H1 (cell line): ENCODE measurements around the gene TSPAN1. TPM values are rescaled to one million over a fixed set of nuclear protein-coding genes. Genes with fewer than 3 reads are reported as not detected.

ENCODE experiments used
- CTCF ChIA-PET: fragments of 300-600 bp; sonication (Branson Sonifier 250); formaldehyde crosslinking; loops from one replicate; lab custom pipeline; 2021; ENCODE audit not compliant: partially characterized antibody; lab: Charles Lee
- POLR2A ChIA-PET: fragments of 300-600 bp; sonication (Branson Sonifier 250); formaldehyde crosslinking; loops from one replicate; lab custom pipeline; 2021; ENCODE audit warnings: inconsistent platforms; ENCODE audit not compliant: partially characterized antibody; lab: Charles Lee
- DNase-seq, 2 experiments: peaks; one replicate each; pipeline versions ENCODE4 v3.0.0 to v3.0.0-alpha.2; 2010 to 2022; ENCODE audit warnings: low spot score in 2 of 2, low read depth in 1 of 2, mixed read lengths in 1 of 2
- FAIRE-seq: peaks from 2 replicates; lab custom pipeline; 2011; peaks lifted over from hg19 to GRCh38; lab: Jason Lieb, UNC
- H2AFZ ChIP-seq: 2 replicates; pipeline ENCODE4 v1.8.1; 2012; ENCODE audit warnings: low read length, inconsistent platforms
- H2AK5ac ChIP-seq: 2 replicates; pipeline ENCODE4 v1.6.1; 2013; ENCODE audit warnings: low read depth, low read length
- H2BK120ac ChIP-seq: replicated peaks from 2 replicates; pipeline ENCODE3; 2013; ENCODE audit warnings: low read depth, low read length, inconsistent platforms
- H2BK12ac ChIP-seq: 2 replicates; pipeline ENCODE4 v1.6.1; 2013; ENCODE audit warnings: low read depth, low read length
- H2BK15ac ChIP-seq: 2 replicates; pipeline ENCODE4 v1.6.1; 2013; ENCODE audit warnings: low read length
- H2BK20ac ChIP-seq: 2 replicates; pipeline ENCODE4 v1.6.1; 2013; ENCODE audit warnings: low read length
- H2BK5ac ChIP-seq: 2 replicates; pipeline ENCODE4 v1.6.1; 2013; ENCODE audit warnings: low read depth, low read length
- H3K14ac ChIP-seq: 2 replicates; pipeline ENCODE4 v1.6.1; 2013; ENCODE audit warnings: inconsistent platforms; ENCODE audit not compliant: insufficient read length
- H3K18ac ChIP-seq: 2 replicates; pipeline ENCODE4 v1.6.1; 2013; ENCODE audit warnings: low read length; ENCODE audit errors: extremely low read depth
- H3K23ac ChIP-seq: 2 replicates; pipeline ENCODE4 v1.6.1; 2013; ENCODE audit warnings: inconsistent platforms; ENCODE audit not compliant: insufficient read length
- H3K23me2 ChIP-seq: 2 replicates; pipeline ENCODE4 v1.6.1; 2013; ENCODE audit warnings: low read depth, low read length
- H3K27ac ChIP-seq: 2 replicates; pipeline ENCODE4 v1.6.1; 2011; ENCODE audit warnings: low read depth, low read length, inconsistent platforms
- H3K27me3 ChIP-seq, 4 experiments: replicated peaks in 1 of 4; 1 replicate in 1 of 4; 2 replicates in 3 of 4; pipeline versions ENCODE4 v1.6.1 to v1.8.1; 2011 to 2013; ENCODE audit warnings: low read length in 3 of 4, mild to moderate bottlenecking in 3 of 4, inconsistent platforms in 2 of 4, mixed read lengths in 2 of 4, moderate library complexity in 1 of 4; ENCODE audit not compliant: control insufficient read depth in 3 of 4, insufficient read depth in 3 of 4; ENCODE audit errors: extremely low read depth in 1 of 4
- H3K36me3 ChIP-seq, 4 experiments: 2 replicates each; pipeline versions ENCODE4 v1.6.1 to v1.8.1; 2011 to 2013; ENCODE audit warnings: mild to moderate bottlenecking in 4 of 4, low read length in 3 of 4, moderate library complexity in 2 of 4, control low read depth in 1 of 4, inconsistent platforms in 1 of 4; ENCODE audit not compliant: insufficient read depth in 4 of 4, control insufficient read depth in 2 of 4
- H3K4ac ChIP-seq: replicated peaks from 2 replicates; pipeline ENCODE3; 2013; ENCODE audit warnings: low read length, low read depth, mixed read lengths, inconsistent platforms; ENCODE audit not compliant: insufficient read length
- H3K4me1 ChIP-seq, 4 experiments: replicated peaks in 1 of 4; 1 replicate in 1 of 4; 2 replicates in 3 of 4; pipeline versions ENCODE4 v1.6.1 to v1.8.1; 2011 to 2013; ENCODE audit warnings: low read length in 3 of 4, inconsistent platforms in 2 of 4, mixed read lengths in 1 of 4; ENCODE audit not compliant: insufficient read depth in 4 of 4, control insufficient read depth in 3 of 4
- H3K4me2 ChIP-seq, 2 experiments: 2 replicates each; pipeline versions ENCODE4 v1.6.1 to v1.8.1; 2011 to 2013; ENCODE audit warnings: low read depth in 2 of 2, low read length in 2 of 2, control low read depth in 1 of 2, inconsistent platforms in 1 of 2, mild to moderate bottlenecking in 1 of 2; ENCODE audit not compliant: insufficient read depth in 1 of 2
- H3K4me3 ChIP-seq, 4 experiments: fragments of 200-600, 300-600 bp in 1 of 4; sonication (generic), shearing (Covaris generic), sonication (Bioruptor Twin) in 1 of 4; 2 replicates each; pipeline versions ENCODE4 v1.5.1 to v1.8.1; 2011 to 2016; ENCODE audit warnings: low read length in 4 of 4, low read depth in 3 of 4, control low read depth in 2 of 4, inconsistent platforms in 2 of 4, mild to moderate bottlenecking in 2 of 4, mixed read lengths in 1 of 4, moderate library complexity in 1 of 4; ENCODE audit not compliant: insufficient read depth in 2 of 4; ENCODE audit errors: extremely low read depth in 1 of 4
- H3K56ac ChIP-seq: replicated peaks from 2 replicates; pipeline ENCODE3; 2013; ENCODE audit warnings: low read depth, mild to moderate bottlenecking, mixed read lengths, low read length, inconsistent platforms; ENCODE audit not compliant: insufficient read length
- H3K79me1 ChIP-seq: 2 replicates; pipeline ENCODE4 v1.6.1; 2013; ENCODE audit warnings: low read depth, low read length, control low read depth
- H3K79me2 ChIP-seq, 2 experiments: 2 replicates each; pipeline versions ENCODE4 v1.6.1 to v1.8.1; 2012 to 2013; ENCODE audit warnings: low read length in 2 of 2, mild to moderate bottlenecking in 2 of 2, inconsistent platforms in 1 of 2; ENCODE audit not compliant: insufficient read depth in 2 of 2, control insufficient read depth in 1 of 2
- H3K9ac ChIP-seq, 4 experiments: replicated peaks in 1 of 4; 1 replicate in 1 of 4; 2 replicates in 3 of 4; pipeline versions ENCODE4 v1.6.1 to v1.8.1; 2011 to 2013; ENCODE audit warnings: low read depth in 3 of 4, low read length in 3 of 4, control low read depth in 2 of 4, mild to moderate bottlenecking in 2 of 4, moderate library complexity in 2 of 4, inconsistent platforms in 1 of 4; ENCODE audit errors: extremely low read depth in 1 of 4
- H3K9me3 ChIP-seq, 2 experiments: 2 replicates each; pipeline versions ENCODE4 v1.6.1 to v1.8.1; 2012 to 2013; ENCODE audit warnings: mild to moderate bottlenecking in 2 of 2, moderate library complexity in 2 of 2, control low read depth in 1 of 2, inconsistent platforms in 1 of 2, low read depth in 1 of 2, low read length in 1 of 2, mixed read lengths in 1 of 2; ENCODE audit not compliant: insufficient read depth in 2 of 2
- H4K20me1 ChIP-seq, 2 experiments: replicated peaks in 1 of 2; 2 replicates each; pipeline versions ENCODE3 to v1.8.1; 2011 to 2013; ENCODE audit warnings: inconsistent platforms in 2 of 2, low read length in 2 of 2, mild to moderate bottlenecking in 1 of 2; ENCODE audit not compliant: insufficient read depth in 2 of 2, control insufficient read depth in 1 of 2
- H4K5ac ChIP-seq: 2 replicates; pipeline ENCODE4 v1.6.1; 2013; ENCODE audit warnings: low read length, low read depth, mixed read lengths, inconsistent platforms; ENCODE audit not compliant: insufficient read length
- H4K8ac ChIP-seq: 2 replicates; pipeline ENCODE4 v1.8.0; 2013; ENCODE audit warnings: mild to moderate bottlenecking, moderate library complexity, low read length, inconsistent platforms; ENCODE audit not compliant: insufficient read depth; ENCODE audit errors: extremely low read depth
- H4K91ac ChIP-seq: replicated peaks from 2 replicates; pipeline ENCODE3; 2013; ENCODE audit warnings: low read length, mixed read lengths, inconsistent platforms; ENCODE audit not compliant: insufficient read length
- CTBP2 ChIP-seq: IDR thresholded peaks from 2 replicates; pipeline ENCODE4 v1.7.0; 2011; ENCODE audit warnings: borderline replicate concordance, mild to moderate bottlenecking, moderate library complexity, mixed read lengths, low read length; ENCODE audit not compliant: insufficient read depth, insufficient read length
- FOSL1 ChIP-seq: IDR thresholded peaks from 2 replicates; pipeline ENCODE4 v1.6.1; 2011; ENCODE audit warnings: mild to moderate bottlenecking, low read depth, low read length, moderate library complexity; ENCODE audit not compliant: insufficient read depth
- NRF1 ChIP-seq: IDR thresholded peaks from 2 replicates; pipeline ENCODE4 v1.6.1; 2011; ENCODE audit warnings: mild to moderate bottlenecking, low read depth, low read length, improper control_type of control experiment
- RAD21 ChIP-seq, 2 experiments: IDR thresholded peaks in 1 of 2; conservative IDR thresholded peaks in 1 of 2; 2 replicates each; pipeline ENCODE4 v1.6.1; 2011; ENCODE audit warnings: low read depth in 2 of 2, low read length in 2 of 2, improper control_type of control experiment in 1 of 2, inconsistent platforms in 1 of 2, mild to moderate bottlenecking in 1 of 2, moderate library complexity in 1 of 2
- RNF2 ChIP-seq: fragments of 200-900, 300-1000 bp; sonication (generic); IDR thresholded peaks from 2 replicates; pipeline ENCODE4 v1.7.1; 2016; ENCODE audit warnings: borderline replicate concordance, low read depth, mild to moderate bottlenecking, antibody characterized with exemption, low read length; ENCODE audit not compliant: poor library complexity, severe bottlenecking; ENCODE audit errors: missing control alignments
- whole genome bisulfite sequencing, 2 experiments: shearing (Covaris generic) in 1 of 2; methylation state at CpG; one replicate each; pipeline versions ENCODE4 v1.1.6 to v1.1.7; 2013 to 2015; ENCODE audit warnings: low lambda C conversion rate in 2 of 2, mixed read lengths in 2 of 2, inconsistent platforms in 1 of 2, low coverage in 1 of 2, missing lambda C conversion rate in 1 of 2; ENCODE audit not compliant: insufficient replicate concordance in 2 of 2, insufficient coverage in 1 of 2, insufficient read length in 1 of 2; ENCODE audit errors: extremely low coverage in 1 of 2, missing lambda C conversion rate in 1 of 2; 5-methylcytosine and 5-hydroxymethylcytosine counted together
- polyA plus RNA-seq, 7 experiments: library from polyadenylated mRNA; depleted of rRNA in 3 of 7; stranded (reverse) in 5 of 7; unstranded in 2 of 7; fragments of >200 nt in 5 of 7; fragments of 200-250 nt in 2 of 7; gene quantifications; 1 replicate in 5 of 7; 2 replicates in 1 of 7; 4 replicates in 1 of 7; pipeline versions ENCODE4 v1.2.1 to v1.2.3, GENCODE V29; 2011 to 2013; ENCODE audit warnings: missing spikeins in 2 of 7, mixed read lengths in 2 of 7
- total RNA-seq: library from RNA; stranded (reverse); fragmentation: NEBNext Ultra II Directional; extraction: Animal tissue kit (Norgen Biotek cat#: 25700); gene quantifications from 2 replicates; pipeline ENCODE4 v1.2.1, GENCODE V29; 2021
- TF ChIP-seq, protein P1 (sequence below): IDR thresholded peaks from 2 replicates; pipeline ENCODE4 v1.6.1; 2012; ENCODE audit warnings: inconsistent platforms

Gene TSPAN1
- total and polyA plus RNA-seq, 2 of the 8 experiments (the other 6 are each of a cell fraction or from before 2014, with no cell fraction given): 0.05 TPM; not detected in 1

GRCh38 chr1:46192171-46192570, 17.3 kb downstream of the TSPAN1 start:
- Histone ChIP-seq H3K14ac (no peak overlapping the region), H2AK5ac (no peak overlapping the region), H2BK12ac (no peak overlapping the region), H4K91ac (no peak overlapping the region), H2AFZ (no peak overlapping the region), H4K8ac (no peak overlapping the region), H2BK20ac (no peak overlapping the region), H3K4ac (no peak overlapping the region), H4K5ac (no peak overlapping the region), H3K36me3 (peaks cover 0 to 11% (median 9%) of the 10 kb centered on the region in 4 experiments; a peak in 5 of 8 replicates), H3K23me2 (no peaks in the 10 kb centered on the region), H3K23ac (no peak overlapping the region), H3K18ac (no peak overlapping the region), H3K4me3 (no peak overlapping the region), H3K56ac (no peak overlapping the region), H2BK120ac (no peak overlapping the region), H3K9me3 (no peaks in the 10 kb centered on the region), H2BK5ac (no peak overlapping the region), H4K20me1 (peaks cover 0 to 3% of the 10 kb centered on the region in 2 experiments), H2BK15ac (no peak overlapping the region), H3K4me1 (no peaks in the 10 kb centered on the region), H3K9ac (no peak overlapping the region), H3K27ac (no peak overlapping the region), H3K79me1 (no peaks in the 10 kb centered on the region), H3K27me3 (no peaks in the 10 kb centered on the region), H3K79me2 (no peaks in the 10 kb centered on the region), H3K4me2 (no peak overlapping the region)
- ChIA-PET CTCF (interaction anchor here (0.9 to 5.8 kb wide), 7 partner anchors 8 to 156 kb away, joined by 3 to 35 read pairs (median 4); no protein-coding TSS in a partner anchor), POLR2A (interaction anchor here (0.6 to 1.6 kb wide), 4 partner anchors 11 to 502 kb away, joined by 3 to 5 read pairs (median 4); partner anchors contain the start of gene LURAP1)
- DNase-seq: no peak
- TF ChIP-seq RAD21 (IDR thresholded peaks at IDR 0.05 in 1 of 2, conservative IDR thresholded peaks at IDR 0.05 in 1 of 2; ENCODE audit: low read depth in 2 of 2, low read length in 2 of 2): no peak
- no peak for TF ChIP-seq CTBP2
- TF ChIP-seq, protein P1, sequence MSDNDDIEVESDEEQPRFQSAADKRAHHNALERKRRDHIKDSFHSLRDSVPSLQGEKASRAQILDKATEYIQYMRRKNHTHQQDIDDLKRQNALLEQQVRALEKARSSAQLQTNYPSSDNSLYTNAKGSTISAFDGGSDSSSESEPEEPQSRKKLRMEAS: no peak
- TF ChIP-seq FOSL1: no peak
- no peak for TF ChIP-seq RNF2
- TF ChIP-seq NRF1: no peak
- no peak for FAIRE-seq
- 95% methylated on average over 10 of the region's 10 CpGs; no CpG with 5 or more reads in 1 of the 2 experiments for WGBS, 2 experiments
